ENCODE measurements around the gene CD300E.
"Not testable (repeated sequence)": the region's sequence is repeated elsewhere in the genome, so short reads cannot be mapped to it uniquely, and the experiment has no call there.

The CD300E gene

DNA sequence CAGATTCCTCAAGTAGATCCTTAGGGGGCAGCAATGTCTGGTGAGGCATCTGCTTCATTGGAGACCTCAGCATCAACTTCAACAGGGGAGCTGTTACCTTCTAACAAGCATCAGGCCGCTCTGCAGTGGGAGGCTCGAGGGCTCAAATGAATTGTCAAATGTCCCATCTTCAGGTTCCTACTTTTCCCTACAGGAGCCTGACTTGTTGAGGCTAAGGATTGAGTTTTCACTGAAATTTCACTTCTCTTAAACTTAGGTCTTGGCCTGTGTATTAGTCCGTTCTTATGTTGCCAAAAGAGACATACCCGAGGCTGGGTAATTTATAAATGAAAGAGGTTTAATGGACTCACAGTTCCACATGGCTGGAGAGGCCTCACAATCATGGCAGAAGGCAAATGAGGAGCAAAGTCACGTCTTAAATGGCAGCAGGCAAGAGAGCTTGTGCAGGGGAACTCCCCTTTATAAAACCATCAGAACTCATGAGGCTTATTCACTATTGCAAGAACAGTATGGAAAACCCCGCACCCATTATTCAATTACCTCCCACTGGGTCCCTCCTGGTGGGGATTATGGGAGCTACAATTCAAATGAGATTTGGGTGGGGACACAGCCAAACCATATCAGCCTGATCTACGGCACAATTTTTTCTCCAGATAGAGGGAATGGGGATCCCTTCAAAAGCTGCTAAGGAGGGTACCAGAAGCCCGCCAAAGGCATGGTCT, 26.3 kb downstream of the CD300E start:
- DNase-seq: no peak

DNA sequence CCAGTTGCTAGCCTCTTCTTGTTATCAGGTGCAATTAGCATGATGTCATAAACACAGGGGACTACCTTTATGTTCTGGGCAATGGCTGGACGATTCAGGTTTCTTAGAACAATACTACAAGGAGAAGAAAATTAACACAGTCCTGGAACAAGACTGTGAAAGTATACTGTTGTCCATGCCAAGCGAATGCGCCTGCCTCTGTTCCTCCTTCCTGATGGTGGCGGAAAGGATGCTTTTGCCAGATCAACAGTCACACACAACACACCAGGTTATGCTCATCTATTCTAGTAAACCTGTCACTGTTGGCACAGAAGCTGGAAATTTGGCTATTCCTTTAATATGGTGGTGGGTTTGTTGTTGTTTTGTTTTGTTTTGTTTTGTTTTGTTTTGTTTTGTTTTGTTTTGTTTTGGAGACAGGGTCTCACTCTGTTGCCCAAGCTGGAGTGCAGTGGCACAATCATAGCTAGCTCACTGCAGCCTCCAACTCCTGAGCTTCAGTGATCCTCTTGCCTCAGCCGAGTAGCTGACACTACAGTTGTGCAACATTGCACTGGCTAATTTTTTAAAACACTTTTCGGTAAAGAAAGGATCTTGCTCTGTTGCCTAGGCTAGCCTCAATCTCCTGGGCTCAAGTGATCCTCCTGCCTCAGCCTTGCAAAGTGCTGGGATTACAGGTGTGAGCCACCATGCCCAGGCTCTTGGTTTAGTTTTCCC, 28.3 kb downstream of the CD300E start:
- DNase-seq: no peak

GRCh38 chr17:74592087-74592990, 31.2 kb downstream of the CD300E start, which contains the start of gene CD300LD:
CD300LD (minus strand) TSS chr17:74592283; CDS start chr17:74592202, 81 bp downstream.
- no peak for DNase-seq

DNA sequence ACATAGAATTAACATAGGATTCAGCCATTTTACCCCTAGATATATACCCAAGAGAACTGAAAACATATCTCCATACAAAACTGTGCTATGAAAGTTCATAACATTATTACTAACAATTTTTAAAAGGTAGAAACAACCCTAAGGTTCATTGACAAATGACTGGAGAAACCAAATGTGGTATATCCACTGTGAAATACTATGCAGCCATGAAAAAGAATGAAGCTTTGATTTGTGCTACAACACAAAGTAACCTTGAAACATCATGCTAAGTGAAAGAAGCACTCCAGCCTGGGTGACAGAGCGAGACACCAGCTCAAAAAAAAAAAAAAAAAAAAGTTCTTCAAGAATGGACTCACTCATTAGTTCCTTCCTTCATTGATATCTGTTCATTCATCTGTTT, 32.0 kb downstream of the CD300E start:
- no peak for DNase-seq

- DNase-seq: no peak
These were observed 37.8 kb downstream of the CD300E start for GRCh38 chr17:74585711-74586110.

DNA sequence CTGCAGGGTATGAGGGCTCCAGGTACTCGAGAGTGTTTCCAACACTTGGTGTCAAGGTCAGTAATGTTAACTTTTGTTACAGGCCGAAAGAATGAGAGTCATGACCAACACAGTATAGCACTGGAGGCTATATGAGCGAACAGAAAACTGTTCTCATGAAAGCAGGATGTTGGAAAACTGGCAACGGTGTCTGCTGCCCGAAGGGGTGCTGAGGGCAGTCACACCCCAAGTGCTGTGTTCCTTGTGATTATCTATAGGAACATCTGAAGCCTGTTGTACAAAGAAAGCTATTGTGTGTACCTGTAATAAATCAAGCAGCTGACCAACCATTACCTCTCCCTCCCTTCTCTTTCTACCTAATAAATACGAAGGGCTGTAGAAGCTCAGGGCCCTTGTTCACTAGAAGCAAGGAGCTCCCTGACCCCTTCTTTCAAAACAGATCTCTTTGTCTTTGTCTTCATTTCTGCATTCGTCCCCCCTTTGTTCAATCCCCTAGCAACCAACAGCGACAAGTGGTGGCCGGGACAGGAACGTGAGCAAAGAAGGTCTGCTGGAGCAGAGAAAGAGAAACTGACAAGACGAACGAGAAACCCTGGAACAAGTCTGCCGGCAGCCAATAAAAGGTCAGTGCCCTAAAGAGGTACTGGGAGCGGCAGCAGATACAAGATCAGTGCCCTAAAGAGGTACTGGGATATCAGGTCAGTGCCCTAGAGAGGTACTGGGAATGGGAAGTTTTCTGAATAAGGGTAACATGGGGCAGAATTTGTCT, 39.1 kb downstream of the CD300E start:
- no peak for DNase-seq

- DNase-seq: no peak
These were observed 40.9 kb downstream of the CD300E start for GRCh38 chr17:74582633-74583032.

GRCh38 chr17:74579900-74580299, 43.6 kb downstream of the CD300E start:
- no peak for DNase-seq

DNA sequence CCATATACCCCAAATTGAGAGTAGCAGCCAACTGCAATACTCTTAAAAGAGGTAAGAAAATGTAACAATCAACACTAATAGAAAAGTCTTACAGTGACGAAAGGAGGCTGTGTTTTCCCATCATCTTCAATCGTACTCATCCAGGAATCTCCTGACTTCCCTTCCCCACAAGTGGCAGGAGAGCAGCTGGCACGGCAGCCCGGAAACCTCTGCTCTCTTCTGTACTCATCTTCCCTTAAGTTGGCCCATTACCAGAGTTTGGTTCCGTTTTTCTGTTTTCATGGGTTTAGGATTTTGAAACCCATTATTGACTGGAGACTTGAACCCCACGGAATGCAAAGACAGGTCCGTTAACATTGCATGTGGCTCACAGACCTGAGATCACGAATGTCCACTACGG, 44.6 kb downstream of the CD300E start:
- DNase-seq: no peak

GRCh38 chr17:74574489-74575142, 48.9 kb downstream of the CD300E start:
- no peak for DNase-seq

DNA sequence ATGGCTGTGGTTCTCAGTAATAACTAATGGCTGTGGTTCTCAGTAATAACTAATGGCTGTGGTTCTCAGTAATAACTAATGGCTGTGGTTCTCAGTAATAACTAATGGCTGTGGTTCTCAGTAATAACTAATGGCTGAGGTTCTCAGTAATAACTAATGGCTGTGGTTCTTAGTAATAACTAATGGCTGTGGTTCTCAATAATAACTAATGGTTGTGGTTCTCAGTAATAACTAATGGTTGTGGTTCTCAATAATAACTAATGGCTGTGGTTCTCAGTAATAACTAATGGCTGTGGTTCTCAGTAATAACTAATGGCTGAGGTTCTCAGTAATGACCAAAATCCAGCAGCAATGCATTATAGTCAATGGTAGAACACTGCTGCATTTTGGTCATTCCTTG, 49.9 kb downstream of the CD300E start:
- not testable (repeated sequence) for DNase-seq

GRCh38 chr17:74573169-74573568, 50.4 kb downstream of the CD300E start:
- DNase-seq: no peak

DNA sequence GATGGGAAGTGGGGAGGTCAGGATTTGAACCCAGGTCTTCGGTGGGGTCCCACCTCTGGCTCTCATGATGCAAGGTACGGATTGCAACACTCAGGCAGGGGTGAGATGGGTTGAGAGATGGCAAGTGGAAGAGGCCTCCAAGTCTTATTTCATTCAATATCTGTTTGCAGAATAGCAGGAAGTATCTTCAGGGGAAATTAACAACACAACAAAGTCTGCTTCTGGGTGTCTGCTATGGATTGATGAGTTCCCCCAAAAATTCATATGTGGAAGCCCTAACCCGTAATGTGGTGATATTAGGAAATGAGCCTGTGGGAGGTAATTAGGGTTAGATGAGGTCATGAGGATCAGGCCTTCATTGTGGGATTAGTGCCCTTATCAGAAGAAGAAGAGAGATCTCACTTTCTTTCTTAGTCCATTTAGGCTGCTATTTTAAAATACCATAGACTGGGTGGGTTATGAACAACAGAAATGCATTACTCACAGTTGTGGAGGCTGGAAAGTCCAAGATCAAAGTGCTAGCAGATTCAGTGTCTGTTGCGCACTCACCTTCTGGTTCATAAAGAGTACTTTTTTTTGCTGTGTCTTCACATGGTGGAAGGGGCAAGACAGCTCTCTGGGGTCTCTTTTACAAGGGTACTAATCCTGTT, 51.8 kb downstream of the CD300E start:
- DNase-seq: no peak

DNA sequence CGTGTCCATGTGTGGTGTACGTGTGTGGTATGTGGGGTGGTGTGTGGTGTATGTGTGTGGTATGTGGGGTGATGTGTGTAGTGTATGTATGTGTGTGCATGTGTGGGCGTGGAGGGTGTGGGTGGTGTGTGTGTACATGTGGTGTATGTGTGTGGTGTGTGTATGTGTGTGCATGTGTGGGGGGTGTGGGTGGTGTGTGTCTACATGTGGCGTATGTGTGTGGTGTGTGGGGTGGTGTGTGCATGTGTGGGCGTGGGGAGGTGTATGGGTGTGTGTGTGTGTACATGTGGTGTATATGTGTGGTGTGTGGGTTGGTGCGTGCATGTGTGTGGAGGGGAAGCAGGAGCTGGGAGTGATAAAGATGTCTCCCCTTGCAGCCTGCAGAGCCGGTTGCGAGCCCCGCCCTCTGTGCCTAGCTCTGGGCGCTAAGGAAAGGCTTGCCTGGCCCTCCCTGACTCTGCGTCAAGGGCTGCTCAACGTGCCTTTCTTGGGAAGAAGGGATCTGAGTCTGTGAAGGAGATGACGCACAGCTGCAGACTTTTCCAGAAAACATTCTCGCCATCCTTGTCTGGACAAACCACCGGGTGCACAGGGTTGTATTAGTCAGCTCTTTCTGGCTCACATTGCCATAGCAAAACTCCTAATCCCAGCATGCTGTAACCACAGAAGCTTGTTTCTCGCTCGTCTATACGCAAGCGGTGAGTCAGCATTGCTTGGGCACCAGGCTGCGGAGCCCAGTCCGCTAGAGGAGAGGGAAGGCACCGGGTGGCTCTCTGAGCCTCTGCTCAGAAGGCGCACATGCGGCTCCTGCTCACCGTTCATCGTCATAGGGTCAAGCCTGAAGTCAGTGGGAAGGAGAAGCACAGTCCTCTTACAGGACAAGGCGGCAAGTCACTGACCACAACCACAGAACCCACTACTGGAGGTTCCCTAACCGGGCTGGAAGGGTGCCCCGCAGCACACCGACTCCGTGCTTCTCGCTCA, 54.2 kb downstream of the CD300E start:
- DNase-seq: no peak

- no peak for DNase-seq
These were observed 55.2 kb downstream of the CD300E start for GRCh38 chr17:74568106-74568873.

- no peak for DNase-seq
These were observed 56.1 kb downstream of the CD300E start, which contains the start of gene CD300H for GRCh38 chr17:74567397-74567796. CD300H (minus strand) TSS chr17:74567509.

GRCh38 chr17:74566132-74566753, 57.3 kb downstream of the CD300E start:
- no peak for DNase-seq

GRCh38 chr17:74565126-74565525, 58.4 kb downstream of the CD300E start:
- no peak for DNase-seq

- DNase-seq: no peak
These were observed 60.2 kb downstream of the CD300E start for GRCh38 chr17:74563358-74563757.

All from NCI-H748 treated with DMSO at 0.1 percent for 48 hours (cell line).